HEK293 (cell line): Measurements from ENCODE around the gene TTBK1.

Experiments
- CTCF ChIA-PET: fragments of 350-600 bp; formaldehyde crosslinking; extraction: SDS; loops from one replicate; lab custom pipeline; 2021; ENCODE audit warnings: antibody characterized with exemption; lab: Yijun Ruan, JAX
- POLR2A ChIA-PET: fragments of 300-600 bp; formaldehyde crosslinking; extraction: SDS; loops from one replicate; lab custom pipeline; 2020; ENCODE audit warnings: antibody characterized with exemption, inconsistent platforms; lab: Yijun Ruan, JAX
- H3K27ac ChIP-seq: fragments of 200-500 bp; sonication (Bioruptor generic); 2 replicates; pipeline ENCODE4 v1.5.1; 2014; ENCODE audit warnings: low read depth, low read length, control low read depth, inconsistent platforms; ENCODE audit errors: extremely low read depth
- H3K36me3 ChIP-seq, 2 experiments: fragments of 200-500 bp in 1 of 2; sonication (Bioruptor generic) in 1 of 2; 1 replicate in 1 of 2; 2 replicates in 1 of 2; pipeline ENCODE4 v1.5.1; 2014 to 2017; ENCODE audit warnings: inconsistent platforms in 2 of 2, low read length in 2 of 2; ENCODE audit not compliant: control insufficient read depth in 2 of 2, insufficient read depth in 1 of 2
- H3K4me1 ChIP-seq: fragments of 200-500 bp; sonication (Bioruptor generic); 2 replicates; pipeline ENCODE4 v1.5.1; 2014; ENCODE audit warnings: mild to moderate bottlenecking, low read length, inconsistent platforms; ENCODE audit not compliant: control insufficient read depth, insufficient read depth
- H3K4me3 ChIP-seq: 2 replicates; pipeline ENCODE4 v1.5.1; 2011; ENCODE audit warnings: low read depth, mild to moderate bottlenecking, control low read depth, low read length, moderate library complexity
- H3K9me3 ChIP-seq: fragments of 200-500 bp; sonication (Bioruptor generic); 2 replicates; pipeline ENCODE4 v1.5.1; 2014; ENCODE audit warnings: low read depth, low read length, inconsistent platforms; ENCODE audit not compliant: control insufficient read depth, insufficient read depth
- GLI4 ChIP-seq: fragments of 450-650 bp; formaldehyde crosslinking; IDR thresholded peaks from 2 replicates; pipeline ENCODE4 v1.5.1; 2016; ENCODE audit warnings: missing biosample characterization, missing genetic modification characterization
- PBX3 ChIP-seq: sonication (generic); formaldehyde crosslinking; IDR thresholded peaks from 2 replicates; pipeline ENCODE4 v1.8.1; 2022; ENCODE audit warnings: mild to moderate bottlenecking, moderate library complexity, missing genetic modification reagents
- ZFHX2 ChIP-seq: fragments of 450-650 bp; formaldehyde crosslinking; conservative IDR thresholded peaks from 2 replicates; pipeline ENCODE4 v1.5.1; 2016; ENCODE audit warnings: missing biosample characterization, missing genetic modification characterization
- ZIC2 ChIP-seq: fragments of 450-650 bp; formaldehyde crosslinking; IDR thresholded peaks from 2 replicates; pipeline ENCODE4 v1.5.1; 2016; ENCODE audit warnings: missing biosample characterization, missing genetic modification characterization
- ZNF202 ChIP-seq: fragments of 450-650 bp; formaldehyde crosslinking; IDR thresholded peaks from 2 replicates; pipeline ENCODE4 v1.5.1; 2016; ENCODE audit warnings: missing biosample characterization, missing genetic modification characterization, borderline replicate concordance
- ZNF341 ChIP-seq: fragments of 450-650 bp; formaldehyde crosslinking; IDR thresholded peaks from 2 replicates; pipeline ENCODE4; 2016; ENCODE audit warnings: low read depth, missing biosample characterization, missing genetic modification characterization
- ZNF585B ChIP-seq: fragments of 450-650 bp; formaldehyde crosslinking; IDR thresholded peaks from 2 replicates; pipeline ENCODE4 v1.5.1; 2016; ENCODE audit warnings: missing biosample characterization, missing genetic modification characterization
- ZNF692 ChIP-seq: fragments of 450-650 bp; formaldehyde crosslinking; IDR thresholded peaks from 2 replicates; pipeline ENCODE4 v1.5.1; 2016; ENCODE audit warnings: missing biosample characterization, missing genetic modification characterization
- ZNF707 ChIP-seq: fragments of 450-650 bp; formaldehyde crosslinking; IDR thresholded peaks from 2 replicates; pipeline ENCODE4 v1.5.1; 2016; ENCODE audit warnings: missing biosample characterization, missing genetic modification characterization
- ZSCAN4 ChIP-seq: fragments of 450-650 bp; formaldehyde crosslinking; IDR thresholded peaks from 2 replicates; pipeline ENCODE4 v1.5.1; 2017; ENCODE audit warnings: missing biosample characterization, missing genetic modification characterization

The TTBK1 gene

GRCh38 chr6:43258807-43259686 lies 15.8 kb downstream of the TTBK1 start:
- ChIA-PET CTCF (interaction anchor here (0.6 to 7.6 kb wide), 3 partner anchors 75 to 96 kb away, joined by 3 to 83 read pairs (median 3); no protein-coding TSS in a partner anchor), POLR2A (no interaction called here)
- H3K4me1 ChIP-seq, result no peaks in the 10 kb centered on the region
- H3K9me3 ChIP-seq, result no peaks in the 10 kb centered on the region
- TF ChIP-seq PBX3 (CRISPR knock-in tag) (no peak), ZFHX2 (tag by site-specific recombination) (0 out of 2 replicates have a peak, but pooled peaks have one; percentile 8)
- H3K4me3 ChIP-seq, result no peak overlapping the region
- no peak overlapping the region for H3K27ac ChIP-seq
- H3K36me3 ChIP-seq, result no peaks in the 10 kb centered on the region

- Histone ChIP-seq H3K4me1 (no peaks in the 10 kb centered on the region), H3K9me3 (no peaks in the 10 kb centered on the region), H3K4me3 (no peak overlapping the region), H3K36me3 (no peaks in the 10 kb centered on the region), H3K27ac (no peak overlapping the region)
- ChIA-PET CTCF (interaction anchor here (0.7 to 7.6 kb wide), 3 partner anchors 31 to 196 kb away, joined by 3 to 83 read pairs (median 20); partner anchors contain the start of gene DNPH1), POLR2A (no interaction called here)
- TF ChIP-seq ZNF692 (tag by site-specific recombination), result 0 out of 2 replicates have a peak, but pooled peaks have one; percentile 41
- TF ChIP-seq ZSCAN4 (tag by site-specific recombination), result peak; percentile 48
- TF ChIP-seq ZNF707 (tag by site-specific recombination), result no peak
Measured at GRCh38 chr6:43260791-43261190, 17.5 kb downstream of the TTBK1 start.

GRCh38 chr6:43261198-43261597 lies 17.9 kb downstream of the TTBK1 start:
- no peak for TF ChIP-seq ZNF202
- peak; percentile 81 for TF ChIP-seq ZNF341 (tag by site-specific recombination)
- Histone ChIP-seq H3K4me1 (no peaks in the 10 kb centered on the region), H3K27ac (no peak overlapping the region), H3K9me3 (no peaks in the 10 kb centered on the region), H3K4me3 (no peak overlapping the region), H3K36me3 (no peaks in the 10 kb centered on the region)
- CTCF ChIA-PET, result interaction anchor here (0.6 to 7.6 kb wide), 7 partner anchors 10 to 245 kb away, joined by 3 to 83 read pairs (median 5); partner anchors contain the start of gene DNPH1
- POLR2A ChIA-PET, result interaction anchor here (0.6 to 0.7 kb wide), 3 partner anchors 8 to 188 kb away, joined by 5 to 11 read pairs (median 5); no protein-coding TSS in a partner anchor

GRCh38 chr6:43262000-43262779 lies 18.9 kb downstream of the TTBK1 start:
- POLR2A ChIA-PET, result interaction anchor here (2.1 kb wide), 1 partner anchor 107 kb away, joined by 7 read pairs; the partner anchor contains the start of gene ZNF318
- no peaks in the 10 kb centered on the region for H3K36me3 ChIP-seq
- no peak for TF ChIP-seq ZNF585B (tag by site-specific recombination)
- peak; percentile 61 for TF ChIP-seq ZIC2 (tag by site-specific recombination)
- TF ChIP-seq GLI4 (tag by site-specific recombination), result no peak
- TF ChIP-seq, all 188 proteins: peak for 1
- CTCF ChIA-PET, result interaction anchor here (0.6 to 7.6 kb wide), 16 partner anchors 11 to 601 kb away, joined by 3 to 83 read pairs (median 4); partner anchors contain the start of genes ABCC10 and DNPH1
- H3K4me1 ChIP-seq, result no peaks in the 10 kb centered on the region
- H3K9me3 ChIP-seq, result no peaks in the 10 kb centered on the region
- H3K27ac ChIP-seq, result no peak overlapping the region
- H3K4me3 ChIP-seq, result no peak overlapping the region
